Fibroblast of skin of right quadriceps (primary cell): ENCODE results near the gene SOCS1.

Experiments used
- DNase-seq: peaks from one replicate; pipeline ENCODE4 v3.0.0-alpha.2; 2013

Gene SOCS1

GRCh38 chr16:11259655-11260595 lies 3.9 kb upstream of the SOCS1 start:
- no peak for DNase-seq

GRCh38 chr16:11258553-11259492 lies 2.8 kb upstream of the SOCS1 start:
- no peak for DNase-seq

- DNase-seq, result peak; percentile 80
Measured at GRCh38 chr16:11257131-11257938, 1.3 kb upstream of the SOCS1 start.

DNA sequence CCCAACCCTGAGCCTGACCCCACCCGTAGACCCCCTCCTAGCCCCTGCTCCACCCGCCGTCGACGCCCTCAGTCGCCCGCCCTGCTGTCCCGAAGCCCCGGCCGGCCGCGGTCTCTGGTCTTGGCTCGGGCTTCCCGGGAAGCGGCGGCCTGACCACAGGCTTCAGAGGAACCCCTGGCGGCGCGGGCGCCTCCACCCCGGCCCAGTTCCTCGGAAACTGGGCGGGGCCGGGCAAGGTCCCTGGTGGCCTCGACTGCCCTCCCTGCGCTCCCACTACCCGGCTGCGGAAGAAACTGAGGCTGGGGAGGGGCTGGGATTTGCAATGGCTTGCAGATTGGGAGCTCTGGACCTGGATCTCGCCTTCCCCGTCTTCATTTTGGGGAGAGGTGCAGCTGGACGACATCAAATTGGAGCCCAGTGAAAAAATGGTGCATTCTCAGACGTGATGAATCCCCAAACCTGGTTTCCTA lies 692 bp upstream of the SOCS1 start:
- peak; percentile 44 for DNase-seq

DNA sequence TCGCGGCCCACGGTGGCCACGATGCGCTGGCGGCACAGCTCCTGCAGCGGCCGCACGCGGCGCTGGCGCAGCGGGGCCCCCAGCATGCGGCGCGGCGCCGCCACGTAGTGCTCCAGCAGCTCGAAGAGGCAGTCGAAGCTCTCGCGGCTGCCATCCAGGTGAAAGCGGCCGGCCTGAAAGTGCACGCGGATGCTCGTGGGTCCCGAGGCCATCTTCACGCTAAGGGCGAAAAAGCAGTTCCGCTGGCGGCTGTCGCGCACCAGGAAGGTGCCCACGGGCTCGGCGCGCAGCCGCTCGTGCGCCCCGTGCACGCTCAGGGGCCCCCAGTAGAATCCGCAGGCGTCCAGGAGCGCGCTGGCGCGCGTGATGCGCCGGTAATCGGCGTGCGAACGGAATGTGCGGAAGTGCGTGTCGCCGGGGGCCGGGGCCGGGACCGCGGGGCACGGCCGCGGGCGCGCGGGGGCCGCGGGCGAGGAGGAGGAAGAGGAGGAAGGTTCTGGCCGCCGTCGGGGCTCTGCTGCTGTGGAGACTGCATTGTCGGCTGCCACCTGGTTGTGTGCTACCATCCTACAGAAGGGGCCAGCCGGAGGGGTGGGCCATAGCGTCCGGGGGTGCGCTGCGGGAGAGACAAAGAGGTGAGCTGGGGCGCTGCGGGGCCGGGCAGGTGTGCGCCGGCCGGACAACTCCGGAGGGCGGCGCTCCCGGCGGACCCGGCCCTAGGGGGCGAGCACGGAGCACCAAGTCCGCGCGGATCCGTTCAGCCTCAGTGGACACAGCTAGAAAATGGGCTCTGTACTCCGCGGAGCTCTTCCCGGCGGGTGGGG lies 879 bp downstream of the SOCS1 start:
- DNase-seq, result peak; percentile 55

GRCh38 chr16:11253995-11254912 lies 1.8 kb downstream of the SOCS1 start:
- no peak for DNase-seq

DNA sequence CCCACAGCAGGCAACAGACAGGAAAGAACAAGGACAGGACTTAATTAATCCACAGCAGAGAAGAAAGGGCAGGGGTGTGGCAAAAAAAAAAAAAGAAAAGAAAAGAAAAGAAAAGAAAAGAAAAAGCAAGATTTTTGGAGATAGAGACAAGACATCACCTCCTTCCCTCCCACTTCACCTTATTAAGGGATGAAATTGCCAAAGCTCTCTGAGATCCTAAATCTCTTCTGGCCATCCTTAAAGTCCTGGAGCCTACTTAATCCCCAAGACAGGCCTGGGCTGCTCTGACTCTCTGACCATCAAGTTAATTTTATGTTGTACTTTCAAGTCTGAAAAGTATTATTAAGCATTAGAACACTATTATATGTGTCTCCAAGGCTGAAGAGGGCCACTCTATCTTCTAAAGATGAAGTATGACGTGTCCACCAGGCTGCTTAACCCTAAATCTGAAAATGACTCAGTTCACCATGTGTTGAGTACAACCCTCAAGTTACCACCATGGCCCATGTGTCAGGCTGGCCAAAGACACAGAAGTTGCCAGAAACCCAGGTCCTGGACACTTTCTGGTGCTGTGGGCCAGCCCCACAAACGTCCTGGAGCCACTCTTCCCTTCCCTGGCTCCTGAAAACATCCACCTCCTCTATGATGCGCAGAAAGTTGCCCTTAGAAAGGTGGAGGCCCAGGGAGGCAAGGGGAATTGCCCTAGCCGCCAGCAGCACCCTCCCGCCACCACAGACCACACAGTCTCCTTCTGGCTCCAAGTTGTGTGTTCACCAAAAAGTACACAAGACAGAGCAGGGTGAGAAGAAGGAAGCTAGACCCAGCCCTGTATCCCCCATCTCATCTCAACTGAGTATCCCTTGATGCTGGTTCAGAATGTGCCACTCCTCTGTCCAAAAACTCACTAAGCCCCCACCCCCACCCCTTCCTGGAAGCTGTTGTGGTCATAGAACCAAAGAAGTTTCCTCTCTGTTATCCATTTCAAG lies 2.7 kb downstream of the SOCS1 start:
- no peak for DNase-seq

DNA sequence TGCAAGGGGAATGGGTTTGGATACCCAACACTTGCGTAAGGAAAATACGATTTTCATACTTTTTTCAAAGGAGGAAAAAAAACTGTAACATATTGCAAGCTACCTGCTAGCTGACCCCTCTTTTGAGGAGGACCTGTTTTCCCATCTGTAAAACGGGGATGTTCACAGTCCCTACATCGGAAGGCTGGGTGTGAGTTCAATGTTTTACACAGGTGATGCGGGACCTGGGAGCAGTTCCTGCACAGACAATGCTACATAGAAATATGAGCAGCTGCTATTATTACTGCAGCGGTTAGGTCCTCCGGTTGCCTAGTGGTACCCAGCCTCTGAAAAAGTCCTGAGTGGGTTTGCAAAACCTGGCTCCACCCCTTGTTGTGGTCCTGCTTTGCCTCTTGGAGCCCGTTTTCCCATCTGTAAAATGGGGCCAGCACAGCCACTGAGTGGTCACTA lies 3.5 kb downstream of the SOCS1 start:
- no peak for DNase-seq

- DNase-seq, result peak; percentile 86
Measured at GRCh38 chr16:11251525-11252481, 4.2 kb downstream of the SOCS1 start.

- DNase-seq, result no peak
Measured at GRCh38 chr16:11250786-11251524, 5.0 kb downstream of the SOCS1 start.

GRCh38 chr16:11250091-11250785 lies 5.8 kb downstream of the SOCS1 start:
- no peak for DNase-seq

GRCh38 chr16:11249233-11250061 lies 6.6 kb downstream of the SOCS1 start:
- DNase-seq, result no peak

DNA sequence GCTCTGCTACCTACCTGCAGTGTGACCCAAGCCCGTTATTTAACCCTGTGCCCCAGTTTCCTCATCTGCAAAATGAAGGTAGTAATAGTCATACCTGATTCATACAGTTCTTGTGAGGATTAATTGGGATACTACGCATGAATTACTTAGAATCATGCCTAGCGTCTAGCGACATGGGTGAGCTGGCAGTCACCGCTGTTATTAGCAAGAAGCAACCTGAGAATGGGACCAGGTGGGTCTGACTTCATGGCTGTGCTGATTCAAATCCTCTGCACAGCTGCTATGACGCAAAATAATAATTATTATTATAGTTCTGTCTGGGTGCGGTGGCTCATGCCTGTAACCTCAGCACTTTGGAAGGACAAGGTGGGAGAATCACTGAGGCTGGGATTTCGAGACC lies 7.9 kb downstream of the SOCS1 start:
- DNase-seq, result no peak

DNA sequence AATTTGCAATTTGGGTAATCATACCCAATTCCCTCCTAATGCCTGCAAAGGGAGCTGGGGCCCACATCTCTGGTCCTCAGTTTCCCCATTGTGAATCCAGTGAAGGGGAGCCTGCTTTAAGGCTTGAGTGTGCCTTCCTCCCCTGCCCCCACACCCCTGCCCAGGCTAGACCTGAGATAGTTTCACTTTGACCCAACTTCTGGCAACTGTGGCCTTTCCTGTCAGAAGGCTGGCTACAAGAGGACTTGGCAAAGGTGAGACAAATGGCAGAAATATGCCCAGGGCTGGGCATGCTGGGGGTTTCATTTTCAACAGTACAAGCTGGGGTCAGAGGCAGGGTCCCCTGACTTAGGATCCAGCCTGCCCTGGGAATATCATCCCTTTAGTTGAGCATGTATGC lies 10.0 kb downstream of the SOCS1 start:
- no peak for DNase-seq

DNA sequence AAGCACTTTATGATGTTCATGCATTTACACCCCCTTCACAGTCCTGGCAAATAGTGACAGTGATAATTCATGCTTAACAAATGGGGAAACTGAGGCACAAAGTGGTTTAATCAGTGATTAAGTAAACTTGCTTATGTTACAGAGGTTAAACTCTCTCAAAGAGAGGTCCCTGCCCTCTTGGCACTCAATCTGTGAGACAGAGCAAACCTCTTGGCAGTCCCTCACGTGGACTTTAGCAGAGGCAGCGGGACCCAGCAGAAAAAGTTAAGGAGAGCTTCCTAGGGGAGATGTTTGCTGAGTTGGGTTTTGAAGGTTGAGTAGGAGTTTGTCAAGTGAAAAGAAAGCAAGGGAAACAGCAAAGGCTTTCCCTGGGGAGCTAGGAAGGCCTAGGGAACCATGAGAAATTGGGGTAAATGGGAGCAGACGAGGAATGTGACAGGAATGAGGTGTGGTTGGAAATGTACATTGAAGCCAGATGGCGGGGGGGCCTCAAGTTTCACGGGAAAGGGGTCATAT lies 10.7 kb downstream of the SOCS1 start:
- DNase-seq, result no peak
